GM04503 (cell line): ENCODE measurements around the gene ATP8A2.
"Not testable (repeated sequence)": the region's sequence is repeated elsewhere in the genome, so short reads cannot be mapped to it uniquely, and the experiment has no call there.

Experiments
- DNase-seq: peaks from one replicate; pipeline ENCODE4 v3.0.0-alpha.2; 2012; ENCODE audit warnings: low read depth

Gene ATP8A2

DNA sequence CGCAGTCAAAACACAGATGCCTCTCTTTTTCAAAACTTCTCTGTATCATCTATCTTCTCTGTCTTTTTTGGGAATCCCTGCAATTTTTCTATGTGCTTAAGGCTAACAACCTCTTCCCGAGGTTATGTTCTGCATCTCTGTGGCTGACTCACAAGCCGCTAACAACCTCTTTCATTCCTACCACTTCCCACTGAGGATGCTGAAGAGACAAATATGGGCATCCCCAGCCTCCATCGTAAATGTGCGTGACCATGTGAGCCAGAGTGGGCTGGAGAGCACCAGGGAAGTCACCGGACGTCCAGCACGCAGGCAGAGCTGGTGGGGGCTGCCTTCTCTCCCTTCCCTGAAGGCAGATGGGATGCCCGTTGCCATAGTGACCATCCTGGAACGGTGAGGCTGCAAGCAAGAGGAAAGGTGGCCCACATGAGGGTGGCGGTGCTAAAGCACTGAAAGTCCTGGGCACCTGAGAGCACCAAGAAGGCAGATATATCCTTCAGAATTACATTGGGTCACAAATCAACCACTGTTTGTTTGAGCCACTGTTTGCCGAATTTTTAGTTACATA lies 557.2 kb downstream of the ATP8A2 start:
- DNase-seq = no peak

DNA sequence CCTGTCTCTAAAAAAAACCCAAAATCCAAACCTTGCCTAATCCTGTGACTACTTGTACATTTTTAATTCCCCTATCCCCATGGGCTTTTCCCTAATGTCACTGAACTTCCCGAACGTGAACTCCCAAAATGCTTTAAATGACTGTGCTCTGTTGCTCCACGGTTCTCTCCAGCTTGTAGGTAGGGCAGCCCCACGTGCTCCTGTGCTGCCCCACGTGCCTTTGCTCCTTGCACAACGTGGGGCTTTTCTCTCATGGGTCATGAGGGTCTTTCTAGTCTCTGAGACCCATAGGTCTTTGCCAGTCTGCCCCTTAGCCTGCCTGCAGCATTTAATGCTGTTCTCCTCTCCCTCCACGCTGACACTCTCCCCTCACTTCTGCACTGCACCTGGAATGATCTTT lies 558.0 kb downstream of the ATP8A2 start:
- no peak for DNase-seq

DNA sequence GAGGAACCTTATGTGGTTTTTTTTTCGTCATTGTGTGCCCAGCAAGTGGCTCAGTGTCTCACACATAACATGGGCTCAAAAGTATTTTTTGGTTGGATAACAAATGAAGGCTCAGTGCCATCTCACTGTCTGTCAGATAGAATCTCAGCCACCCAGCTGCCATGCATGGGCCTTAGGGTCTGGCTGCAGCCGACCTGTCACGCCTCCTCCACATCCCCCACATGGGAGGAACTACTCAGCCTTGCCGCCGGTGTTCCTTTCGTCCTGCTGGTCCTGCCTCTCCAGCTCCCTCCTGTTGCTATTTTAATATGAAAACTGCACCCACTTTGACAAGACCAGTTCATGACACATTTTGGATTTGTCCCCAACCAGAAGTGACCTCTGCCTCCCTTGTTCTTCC lies 558.9 kb downstream of the ATP8A2 start:
- DNase-seq = no peak

- DNase-seq = no peak
Measured at GRCh38 chr13:25932365-25932764, 560.6 kb downstream of the ATP8A2 start.

GRCh38 chr13:25933520-25933919 lies 561.7 kb downstream of the ATP8A2 start:
- DNase-seq = no peak

DNA sequence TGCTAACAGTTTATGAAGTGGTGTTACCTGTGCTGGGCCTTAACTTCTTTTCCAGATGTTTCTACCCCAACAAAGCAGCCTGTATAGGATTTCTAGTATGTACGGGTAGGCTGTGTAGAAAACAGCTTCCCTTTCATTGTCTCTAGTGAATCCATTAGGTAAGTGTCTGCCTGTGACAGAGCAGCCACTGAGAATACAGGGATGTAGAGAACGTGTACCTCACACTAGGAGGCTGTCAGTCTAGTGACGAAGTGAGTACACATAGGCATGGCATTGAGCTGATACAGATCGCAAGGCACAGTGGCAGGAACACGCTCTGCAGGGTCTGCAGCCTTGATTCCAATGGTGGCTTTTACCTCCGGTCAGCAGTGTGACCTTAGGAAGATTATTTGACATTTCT lies 562.4 kb downstream of the ATP8A2 start:
- DNase-seq = no peak

DNA sequence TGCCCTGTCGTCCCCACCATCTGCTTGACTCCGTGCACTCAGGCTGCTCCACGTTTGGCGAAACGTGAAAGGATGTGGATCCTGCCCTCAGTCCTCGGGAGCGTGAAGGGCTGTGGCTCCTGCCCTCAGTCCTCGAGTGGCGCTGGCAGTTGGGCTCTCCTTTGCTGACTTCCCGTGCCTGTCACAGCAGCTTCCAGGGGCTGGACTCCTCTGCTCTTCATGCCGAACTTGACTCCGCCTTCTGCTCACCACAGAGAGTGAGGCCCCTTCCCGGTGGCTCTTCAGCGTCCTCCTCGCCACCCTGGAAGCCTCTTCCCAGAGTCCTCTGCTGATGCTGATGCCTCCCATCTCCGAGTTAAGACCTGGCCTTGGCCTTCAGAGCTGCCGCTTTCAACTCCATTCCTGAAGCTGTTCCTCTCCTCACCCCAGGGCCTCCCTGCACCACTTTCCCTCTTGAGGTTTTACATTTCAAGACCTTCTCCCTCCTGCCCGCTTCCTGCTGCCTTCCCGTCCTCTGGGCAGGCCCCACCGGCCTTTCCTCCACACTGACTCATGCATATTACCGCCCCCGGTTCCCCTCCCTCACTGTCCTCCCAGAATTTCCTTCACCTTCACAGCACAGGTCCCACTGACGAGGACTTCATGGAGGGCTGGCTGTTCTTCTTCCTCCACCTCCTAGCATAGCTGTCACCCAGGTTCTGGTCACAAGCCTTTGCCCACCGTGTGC lies 568.4 kb downstream of the ATP8A2 start:
- no peak for DNase-seq

DNA sequence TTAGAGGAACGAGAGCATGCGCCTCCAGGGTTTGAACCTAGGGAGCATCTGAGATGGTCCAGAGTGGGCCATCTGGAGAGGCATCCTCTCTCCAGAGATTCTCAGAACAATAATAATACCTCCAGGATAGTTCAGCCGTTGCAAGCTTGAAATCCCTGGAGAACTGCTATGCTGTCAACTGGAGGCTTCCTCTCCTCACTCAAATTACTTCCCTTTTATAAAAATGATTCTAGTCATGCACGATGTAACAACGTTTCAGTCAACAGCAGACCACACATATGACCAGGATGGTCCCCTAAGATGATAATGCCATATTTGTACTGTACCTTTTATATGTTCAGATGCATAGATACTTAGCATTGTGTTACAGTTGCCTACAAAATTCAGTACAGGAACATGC lies 571.3 kb downstream of the ATP8A2 start:
- DNase-seq = no peak

DNA sequence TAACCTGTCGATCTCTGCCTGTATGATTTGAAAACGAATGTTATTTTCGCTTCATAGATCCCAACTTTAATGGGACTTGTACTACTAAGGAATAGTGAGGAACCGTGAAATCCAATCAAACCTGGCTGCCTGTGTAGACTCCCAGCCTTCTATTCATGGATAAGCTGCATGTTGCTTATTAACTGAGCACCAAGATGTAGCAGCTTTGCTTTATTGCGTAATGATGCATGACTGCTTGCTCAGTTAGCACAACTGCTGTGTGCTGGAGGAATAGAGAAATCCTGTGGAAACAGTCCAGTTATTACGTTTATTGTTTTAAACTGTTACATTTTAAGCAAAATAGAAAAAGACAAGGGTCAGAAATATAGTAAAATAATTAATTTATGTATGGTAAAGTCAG lies 571.9 kb downstream of the ATP8A2 start:
- DNase-seq = no peak

DNA sequence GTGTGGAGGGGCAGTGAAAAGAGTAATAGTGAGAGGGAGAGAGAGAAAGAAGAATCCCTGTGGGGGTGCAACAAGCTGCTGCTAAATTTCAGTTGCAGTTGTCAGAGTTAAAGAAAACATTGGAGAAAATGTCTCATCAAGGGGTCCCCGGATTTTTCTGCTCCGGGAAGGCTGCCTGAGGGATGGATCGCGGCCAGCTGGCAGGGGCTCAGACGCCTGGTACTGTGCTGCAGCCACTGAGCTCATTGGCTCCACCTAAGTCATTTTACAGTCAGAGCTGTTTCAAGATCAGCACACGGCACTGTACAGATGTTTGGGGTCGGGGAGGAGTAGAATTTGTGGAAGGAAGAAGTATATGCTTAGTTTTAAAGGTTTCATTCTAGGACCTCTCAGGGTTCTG lies 573.8 kb downstream of the ATP8A2 start:
- DNase-seq = no peak

DNA sequence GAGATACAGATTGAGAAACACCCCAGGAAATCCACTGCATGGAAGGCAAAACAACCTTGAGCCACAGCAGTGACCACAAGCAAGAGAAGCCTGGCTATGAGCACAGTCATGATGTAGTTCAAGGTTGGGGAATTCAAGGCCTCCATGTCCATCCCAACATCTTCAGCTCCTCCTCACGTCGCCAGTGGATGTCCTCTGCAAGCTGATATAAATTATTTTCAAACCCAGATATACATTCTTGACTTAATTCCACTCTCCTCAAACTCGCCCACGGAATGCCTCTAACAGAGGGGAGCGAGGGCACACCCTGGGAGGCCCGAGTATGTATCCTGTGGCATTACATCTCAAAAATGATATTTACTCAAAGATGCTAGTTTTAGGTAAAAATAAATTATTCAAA lies 574.5 kb downstream of the ATP8A2 start:
- DNase-seq = no peak

DNA sequence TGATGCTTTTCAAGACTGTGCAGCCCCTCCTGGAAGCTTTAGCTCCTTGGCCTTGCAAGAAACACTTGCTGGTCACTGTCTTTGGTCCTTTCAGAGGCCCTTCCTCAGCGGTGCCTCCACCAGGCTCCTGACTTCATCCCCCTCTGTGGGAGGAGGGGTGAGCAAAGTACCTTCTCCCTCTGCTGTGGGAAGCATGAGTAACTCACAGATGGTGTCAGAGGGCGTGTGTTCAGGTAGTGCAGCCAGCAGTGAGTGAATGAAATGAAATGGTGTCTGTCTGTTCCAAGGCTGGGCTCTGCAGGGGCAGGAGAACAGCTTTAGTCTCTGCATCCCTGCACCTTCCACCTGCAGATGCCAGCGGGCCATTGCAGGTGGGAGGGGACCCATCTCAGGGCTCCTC lies 577.1 kb downstream of the ATP8A2 start:
- DNase-seq = no peak

- DNase-seq = no peak
Measured at GRCh38 chr13:25951831-25952230, 580.1 kb downstream of the ATP8A2 start.

GRCh38 chr13:25954080-25954479 lies 582.3 kb downstream of the ATP8A2 start:
- not testable (repeated sequence) for DNase-seq

- DNase-seq = not testable (repeated sequence)
Measured at GRCh38 chr13:25954943-25955342, 583.2 kb downstream of the ATP8A2 start.

DNA sequence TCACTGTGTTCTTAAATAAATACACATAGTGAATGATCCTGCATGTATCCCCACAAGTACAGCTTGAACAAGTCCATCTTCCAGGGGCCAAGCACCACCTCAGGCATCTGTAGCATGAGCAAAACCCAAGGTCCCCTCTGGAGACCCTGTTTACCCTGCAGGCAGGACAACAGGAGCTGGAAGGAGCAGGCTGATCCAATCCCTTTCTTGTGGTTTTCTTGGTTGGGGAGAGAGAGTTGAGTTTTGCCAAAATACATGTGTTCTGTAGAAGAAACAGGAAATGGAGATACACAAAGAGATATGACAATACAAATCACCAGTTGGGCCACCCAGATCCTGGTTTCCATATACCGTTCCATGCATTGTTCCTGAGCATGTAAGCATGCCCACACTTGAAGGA lies 587.2 kb downstream of the ATP8A2 start:
- no peak for DNase-seq

- no peak for DNase-seq
Measured at GRCh38 chr13:25961294-25961693, 589.5 kb downstream of the ATP8A2 start.

- no peak for DNase-seq
Measured at GRCh38 chr13:25963674-25964073, 591.9 kb downstream of the ATP8A2 start.

GRCh38 chr13:25965596-25965995 lies 593.8 kb downstream of the ATP8A2 start:
- DNase-seq = no peak

- no peak for DNase-seq
Measured at GRCh38 chr13:25966086-25966485, 594.3 kb downstream of the ATP8A2 start.

DNA sequence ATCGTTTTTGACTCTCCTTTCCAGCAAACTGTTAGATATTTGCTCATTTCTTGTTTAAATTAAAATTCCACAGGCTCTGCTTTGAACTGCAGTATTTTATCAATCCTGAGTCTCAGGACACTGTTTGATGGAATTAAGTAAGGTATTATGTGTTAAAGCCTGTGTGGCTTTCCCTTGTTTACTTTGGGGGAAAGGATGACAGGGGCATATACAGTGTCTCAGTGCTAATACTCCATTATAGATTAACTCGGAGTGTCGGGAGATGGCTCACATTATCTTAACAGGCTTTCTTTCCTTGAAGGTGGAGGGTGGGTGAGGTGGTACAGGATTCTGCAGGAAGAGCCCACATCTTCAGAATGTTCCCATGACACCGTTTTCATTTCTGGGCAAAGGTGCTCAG lies 595.4 kb downstream of the ATP8A2 start:
- no peak for DNase-seq

DNA sequence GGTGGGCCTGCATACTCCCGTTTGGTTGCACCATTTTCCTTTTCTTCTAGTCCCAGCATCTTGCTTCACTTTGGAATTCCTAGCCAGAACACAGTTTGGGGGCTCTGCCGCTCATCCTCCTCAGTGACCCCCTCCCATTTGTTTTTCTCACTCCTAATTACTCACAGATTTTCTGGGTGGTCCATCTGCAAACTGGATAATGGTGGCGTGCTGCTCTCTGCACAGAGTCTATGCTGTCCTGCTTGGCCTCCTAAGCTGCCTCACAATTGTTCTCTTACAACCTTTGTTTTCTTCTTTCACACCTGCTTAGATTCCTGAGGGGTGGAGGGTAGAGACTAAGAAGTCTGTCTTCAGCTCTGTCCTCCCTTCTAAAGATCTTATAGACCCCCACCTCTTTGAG lies 599.3 kb downstream of the ATP8A2 start:
- no peak for DNase-seq

- DNase-seq = no peak
Measured at GRCh38 chr13:25971459-25972145, 599.8 kb downstream of the ATP8A2 start.

GRCh38 chr13:25973085-25973484 lies 601.3 kb downstream of the ATP8A2 start:
- DNase-seq = no peak
